Endometrium (tissue), 2 donors: ENCODE data around the gene PLD2.

Experiments used
- FAIRE-seq: peaks from 2 replicates; lab custom pipeline; 2012; peaks lifted over from hg19 to GRCh38; lab: Jason Lieb, UNC
- donor health status: control.
- donor health status: control.

The PLD2 gene

DNA sequence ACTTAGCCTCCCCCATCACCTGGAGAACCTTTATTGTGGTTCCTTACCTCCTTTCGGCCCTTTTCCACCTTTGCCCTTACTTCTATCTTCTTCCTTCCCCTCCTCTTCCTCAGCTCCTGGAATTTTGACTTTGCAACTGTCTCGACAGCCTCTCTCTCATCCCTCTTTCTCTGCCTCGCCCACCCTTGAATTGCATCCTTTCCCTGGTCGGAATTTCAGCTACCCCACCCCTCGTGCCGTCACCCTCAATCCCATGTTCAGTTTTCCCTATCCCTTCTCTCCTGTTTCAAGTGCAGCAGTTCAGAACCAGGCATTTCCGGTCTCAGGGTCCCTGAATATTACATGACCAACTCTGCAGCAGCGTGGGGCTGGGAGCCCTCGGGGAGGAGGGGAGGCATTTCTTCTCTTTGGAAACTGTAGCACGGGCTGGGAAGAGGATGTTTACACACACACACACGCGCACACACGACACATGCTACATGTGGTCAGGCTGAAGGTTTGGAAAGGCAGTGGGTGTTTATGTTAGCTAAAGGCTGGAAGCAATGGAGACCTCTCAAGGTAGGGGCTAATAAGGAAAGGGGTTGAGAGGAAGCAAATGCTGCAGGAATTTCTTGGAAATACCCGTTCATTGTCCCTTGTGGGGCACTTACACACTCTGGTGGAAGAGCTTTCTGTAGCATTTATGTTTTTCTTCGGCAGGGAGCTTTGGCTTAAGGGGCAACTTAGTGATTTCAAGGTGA, 27.2 kb downstream of the PLD2 start:
- FAIRE-seq, result no peak

GRCh38 chr17:4834681-4835020, 27.7 kb downstream of the PLD2 start:
- no peak for FAIRE-seq

DNA sequence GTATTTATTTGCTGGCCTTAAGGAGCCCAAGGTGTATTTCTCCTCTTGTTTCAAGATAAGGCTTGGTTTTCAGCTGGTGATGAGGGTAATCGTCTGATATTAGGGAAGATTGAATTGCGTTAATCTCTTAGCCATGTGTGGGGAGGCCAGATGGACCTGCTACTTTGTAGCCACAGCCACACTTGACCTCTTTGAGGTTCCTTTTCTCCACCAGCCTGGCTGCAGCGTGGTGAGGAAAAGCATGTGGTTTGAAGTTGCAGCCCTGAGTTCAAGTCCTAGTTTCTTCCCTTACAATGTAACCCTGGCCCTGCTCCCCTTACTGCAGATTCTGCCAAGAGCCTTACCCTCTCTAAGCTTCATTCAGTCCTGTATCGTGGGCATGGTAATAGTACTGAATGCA, 29.3 kb downstream of the PLD2 start:
- no peak for FAIRE-seq

DNA sequence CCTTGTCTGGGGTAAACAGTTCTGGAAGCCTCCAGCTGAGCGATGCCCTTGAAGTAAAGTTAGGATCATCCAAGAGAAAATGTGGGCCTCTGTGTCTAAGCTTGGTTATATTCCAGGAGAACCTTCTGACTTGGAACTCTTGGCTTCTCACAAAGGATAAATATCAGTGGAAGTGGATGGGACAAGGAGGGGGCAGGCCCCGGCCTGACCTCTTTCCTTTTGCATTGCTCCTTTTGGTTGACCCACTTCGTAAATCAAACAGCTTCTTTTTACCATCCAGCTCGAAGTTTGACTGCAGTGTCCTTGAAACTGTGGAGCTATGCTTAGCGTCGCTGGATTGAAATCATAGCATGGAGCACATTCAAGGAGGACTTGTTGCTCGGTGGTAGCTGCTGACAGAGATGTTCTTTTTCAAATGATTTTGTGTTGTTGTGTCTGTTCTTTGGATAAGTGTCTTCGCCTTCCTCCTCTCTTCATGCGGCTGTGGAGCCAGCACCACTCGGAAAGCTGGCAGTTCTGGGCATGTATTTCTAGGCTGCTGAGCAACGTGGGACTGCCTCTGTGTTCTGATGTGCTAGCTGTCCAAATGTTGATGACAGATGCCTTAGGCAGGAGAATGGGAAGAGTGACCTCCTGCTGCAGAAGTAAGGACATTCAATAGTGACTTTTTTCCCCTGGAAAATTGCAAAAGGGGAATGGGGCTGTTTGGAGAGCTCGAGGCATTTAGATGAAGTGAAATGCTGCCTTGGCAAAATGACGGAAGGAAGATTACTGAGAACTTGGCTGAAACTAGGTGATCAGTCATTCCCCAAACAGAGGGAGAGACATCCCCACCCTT, 30.7 kb downstream of the PLD2 start:
- FAIRE-seq, result no peak

DNA sequence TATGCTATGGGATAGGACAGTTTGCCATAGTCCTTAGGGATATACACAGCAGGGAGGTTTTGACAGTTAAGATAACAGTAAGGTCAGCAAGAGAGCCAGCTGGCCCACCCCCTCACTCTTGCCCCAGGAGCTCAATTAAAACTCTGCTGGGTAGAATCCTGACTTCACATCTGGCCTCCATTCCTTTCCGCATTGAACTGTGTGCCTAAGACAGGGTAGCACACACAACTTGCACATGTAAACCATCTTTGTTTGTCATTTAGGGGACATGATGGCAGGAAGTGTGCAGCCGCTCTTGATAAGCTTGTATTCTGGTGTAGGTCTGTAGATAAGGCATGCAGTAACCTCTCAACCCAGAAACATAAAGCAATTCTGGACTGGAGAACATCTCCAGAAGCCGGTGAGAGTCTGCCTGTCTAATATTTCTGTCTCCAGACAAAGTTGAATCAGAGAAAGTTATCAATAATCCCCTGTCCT, 31.4 kb downstream of the PLD2 start:
- FAIRE-seq, result no peak

DNA sequence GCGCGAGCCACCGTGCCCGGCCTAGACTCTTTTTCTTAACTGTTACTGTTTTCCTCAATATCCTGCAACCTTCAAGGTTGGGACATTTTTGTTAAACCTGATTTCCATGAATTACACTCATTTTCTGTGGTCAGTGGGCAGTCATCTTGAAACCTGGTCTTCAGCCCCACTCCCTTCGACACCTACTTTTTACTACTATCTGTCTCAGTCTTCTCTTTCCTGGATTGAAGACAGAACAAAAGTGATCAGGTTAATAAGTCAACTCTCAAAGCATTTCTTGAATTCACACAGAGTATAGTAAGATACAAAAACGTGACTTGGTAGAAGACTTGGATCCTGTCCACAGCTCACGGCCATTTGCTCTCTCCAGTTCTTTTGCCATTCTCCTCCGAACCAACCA, 32.3 kb downstream of the PLD2 start:
- FAIRE-seq, result no peak

- no peak for FAIRE-seq
Observed at GRCh38 chr17:4839965-4840892, 33.3 kb downstream of the PLD2 start.

- no peak for FAIRE-seq
Observed at GRCh38 chr17:4840893-4841242, 33.9 kb downstream of the PLD2 start.

- no peak for FAIRE-seq
Observed at GRCh38 chr17:4842376-4842775, 35.4 kb downstream of the PLD2 start.

DNA sequence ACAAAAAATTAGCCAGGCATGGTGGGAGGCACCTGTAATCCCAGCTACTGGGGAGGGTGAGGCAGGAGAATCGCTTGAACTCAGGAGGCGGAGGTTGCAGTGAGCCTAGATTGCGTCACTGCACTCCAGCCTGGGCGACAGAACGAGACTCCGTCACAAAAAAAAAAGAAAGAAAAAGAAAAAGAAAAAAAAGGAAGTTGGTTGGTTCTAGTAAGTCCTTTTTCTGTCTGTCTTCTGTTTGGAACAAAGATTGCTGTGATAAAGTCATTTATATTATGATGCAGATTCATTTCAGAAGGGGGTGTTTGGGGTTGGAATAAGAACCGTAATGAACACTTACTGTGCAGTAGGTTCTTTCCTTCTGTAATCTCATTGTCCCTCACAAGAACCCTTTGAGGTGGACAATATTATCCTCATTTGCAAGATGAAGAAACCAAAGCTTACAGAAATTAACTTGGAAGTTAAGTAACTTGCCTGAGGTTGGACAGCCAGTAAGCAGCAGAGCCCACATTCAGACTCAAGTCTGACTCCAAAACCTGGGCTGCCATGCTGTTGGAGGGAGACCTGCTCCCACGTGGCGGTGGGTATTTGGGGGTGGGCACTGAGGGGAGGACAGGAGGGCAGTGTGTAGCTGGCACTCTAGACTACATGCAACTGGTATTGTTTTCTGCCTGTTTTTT, 36.5 kb downstream of the PLD2 start:
- FAIRE-seq, result no peak

GRCh38 chr17:4845118-4845517, 38.2 kb downstream of the PLD2 start:
- FAIRE-seq, result no peak

DNA sequence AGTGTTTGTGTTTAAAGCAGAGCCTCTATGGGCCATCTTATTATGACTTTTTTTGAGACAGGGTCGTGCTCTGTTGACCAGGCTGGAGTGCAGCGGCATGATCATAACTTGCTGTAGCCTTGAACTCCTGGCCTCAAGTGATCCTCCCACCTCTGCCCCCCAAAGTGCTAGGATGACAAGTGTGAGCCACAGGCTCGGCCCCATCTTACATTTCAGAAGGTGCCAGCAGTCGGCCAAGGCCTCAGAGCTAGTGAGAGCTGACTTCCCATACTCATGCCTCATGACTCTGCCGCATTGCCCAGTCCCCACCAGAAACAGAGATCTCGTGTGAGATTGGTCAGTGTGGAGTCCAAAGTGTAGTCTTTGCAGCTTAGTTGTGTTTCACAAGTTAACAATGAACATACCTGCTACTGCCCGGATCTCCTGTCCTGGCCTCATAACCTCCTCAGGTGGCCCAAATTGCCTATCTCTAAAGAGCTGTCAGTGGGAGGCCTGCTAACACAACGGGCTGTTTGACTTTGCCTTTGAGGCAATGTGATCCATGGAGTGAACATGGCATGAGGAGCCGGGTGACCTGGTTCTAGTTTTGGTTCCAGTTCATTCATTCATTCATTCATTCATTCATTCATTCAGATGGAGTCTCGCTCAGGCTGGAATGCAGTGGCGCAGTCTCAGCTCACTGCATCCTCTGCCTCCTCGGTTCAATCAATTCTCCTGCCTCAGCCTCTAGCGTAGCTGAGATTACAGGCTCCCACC, 39.9 kb downstream of the PLD2 start:
- no peak for FAIRE-seq

GRCh38 chr17:4849011-4849536, 42.1 kb downstream of the PLD2 start:
- no peak for FAIRE-seq

- no peak for FAIRE-seq
Observed at GRCh38 chr17:4850246-4850645, 43.3 kb downstream of the PLD2 start.

GRCh38 chr17:4851084-4851483, 44.1 kb downstream of the PLD2 start:
- no peak for FAIRE-seq

DNA sequence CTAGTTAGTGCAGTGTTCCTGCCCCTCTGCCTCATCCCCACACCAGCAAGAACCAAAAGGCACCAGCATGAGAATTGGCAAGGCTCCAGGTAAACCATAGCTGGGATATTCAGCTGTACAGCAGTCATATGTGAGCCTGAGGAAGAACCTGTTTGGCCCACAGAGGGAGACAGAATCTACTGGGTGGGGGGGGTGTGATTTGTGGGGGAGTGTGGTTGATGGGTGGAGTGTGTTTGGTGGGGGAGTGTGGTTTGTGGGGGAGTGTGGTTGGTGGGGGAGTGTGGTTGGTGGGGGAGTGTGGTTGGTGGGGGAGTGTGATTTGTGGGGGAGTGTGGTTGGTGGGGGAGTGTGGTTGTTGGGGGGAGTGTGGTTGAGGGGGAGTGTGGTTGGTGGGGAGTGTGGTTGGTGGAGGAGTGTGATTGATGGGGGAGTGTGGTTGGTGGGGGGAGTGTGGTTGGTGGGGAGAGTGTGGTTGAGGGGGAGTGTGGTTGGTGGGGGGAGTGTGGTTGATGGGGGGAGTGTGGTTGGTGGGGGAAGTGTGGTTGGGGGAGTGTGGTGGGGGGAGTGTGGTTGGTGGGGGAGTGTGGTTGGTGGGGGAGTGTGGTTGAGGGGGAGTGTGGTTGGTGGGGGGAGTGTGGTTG, 45.7 kb downstream of the PLD2 start:
- no peak for FAIRE-seq

DNA sequence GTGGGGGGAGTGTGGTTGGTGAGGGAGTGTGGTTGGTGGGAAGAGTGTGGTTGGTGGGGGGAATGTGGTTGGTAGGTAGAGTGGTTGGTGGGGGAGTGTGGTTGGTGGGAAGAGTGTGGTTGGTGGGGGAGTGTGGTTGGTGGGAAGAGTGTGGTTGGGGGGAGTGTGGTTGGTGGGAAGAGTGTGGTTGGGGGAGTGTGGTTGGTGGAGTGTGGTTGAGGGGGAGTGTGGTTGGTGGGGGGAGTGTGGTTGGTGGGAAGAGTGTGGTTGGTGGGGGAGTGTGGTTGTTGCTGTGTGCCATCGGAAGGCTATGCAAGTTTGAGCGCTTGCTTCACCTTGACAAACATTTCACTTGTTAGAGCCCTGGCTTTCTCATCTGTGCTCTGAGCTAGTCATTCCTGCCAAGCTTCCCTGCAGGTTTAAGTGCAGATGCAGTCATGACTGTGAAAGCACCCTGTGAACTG, 46.3 kb downstream of the PLD2 start:
- FAIRE-seq, result no peak

DNA sequence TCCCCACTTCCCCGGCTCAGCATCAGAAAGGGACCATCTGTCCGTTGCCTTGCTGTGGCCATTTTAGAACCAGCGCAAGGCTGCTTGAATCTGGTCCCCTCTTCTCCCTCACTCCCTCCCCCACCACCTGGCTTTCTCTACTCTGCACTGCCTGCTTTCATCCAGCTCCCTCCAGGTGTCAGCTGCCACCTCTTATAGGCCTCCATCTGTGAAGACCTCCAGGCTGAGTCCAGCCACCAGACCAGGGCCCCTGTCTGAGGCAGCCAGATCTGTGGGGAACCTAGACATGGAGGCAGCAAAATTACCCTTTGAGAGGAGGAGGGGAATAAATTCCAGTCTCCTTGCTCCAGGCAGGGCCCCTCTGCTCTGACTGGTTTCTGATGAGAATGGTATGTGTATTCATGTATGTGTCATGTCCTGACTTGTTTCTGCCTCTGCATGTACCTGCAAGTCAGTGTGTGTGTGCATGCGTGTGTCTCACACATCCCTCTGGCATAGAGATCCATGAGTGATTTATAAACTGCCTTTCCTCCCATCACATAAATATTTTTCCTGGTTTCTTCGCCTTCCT, 47.2 kb downstream of the PLD2 start:
- no peak for FAIRE-seq

- no peak for FAIRE-seq
Observed at GRCh38 chr17:4856271-4856936, 49.5 kb downstream of the PLD2 start.

GRCh38 chr17:4856937-4857314, 50.0 kb downstream of the PLD2 start:
- FAIRE-seq, result no peak
